Suprapubic skin (tissue), 4 donors: ENCODE measurements around the gene SEPTIN12. TPM values are rescaled to one million over a fixed set of nuclear protein-coding genes. Genes with fewer than 3 reads are reported as not detected.
"Not testable (repeated sequence)": the region's sequence is repeated elsewhere in the genome, so short reads cannot be mapped to it uniquely, and the experiment has no call there.

Experiments
- DNase-seq, 2 donors: peaks; one replicate each; pipeline ENCODE4 v3.0.0-alpha.2; 2019; ENCODE audit warnings: low spot score in 2 of 2
- H3K27ac ChIP-seq: fragments of 200-600 bp; sonication (generic); one replicate; pipeline ENCODE4 v1.5.1; 2019
- H3K27me3 ChIP-seq: fragments of 200-600 bp; sonication (generic); one replicate; pipeline ENCODE4 v1.5.1; 2019
- H3K36me3 ChIP-seq: fragments of 200-600 bp; sonication (generic); one replicate; pipeline ENCODE4 v1.5.1; 2019
- H3K4me1 ChIP-seq: fragments of 200-600 bp; sonication (generic); one replicate; pipeline ENCODE4 v1.5.1; 2019
- H3K4me3 ChIP-seq: fragments of 200-600 bp; sonication (generic); one replicate; pipeline ENCODE4 v1.5.1; 2019; ENCODE audit warnings: mild to moderate bottlenecking
- H3K9me3 ChIP-seq: fragments of 200-600 bp; sonication (generic); one replicate; pipeline ENCODE4 v1.5.1; 2019
- EP300 ChIP-seq: sonication (generic); formaldehyde crosslinking; IDR thresholded peaks from one replicate; pipeline ENCODE4 v1.6.1; 2017; ENCODE audit warnings: antibody characterized with exemption
- POLR2A ChIP-seq, 2 donors: fragments of 450-650 bp; IDR thresholded peaks; one replicate each; pipeline ENCODE4 v1.6.1; 2017; ENCODE audit warnings: antibody characterized with exemption in 2 of 2, mild to moderate bottlenecking in 2 of 2, moderate library complexity in 2 of 2
- POLR2AphosphoS5 ChIP-seq, 3 donors: sonication (generic); formaldehyde crosslinking; IDR thresholded peaks; one replicate each; pipeline ENCODE4 v1.6.1; 2017; ENCODE audit warnings: antibody characterized with exemption in 3 of 3
- WGBS: methylation state at CpG from one replicate; pipeline ENCODE4 v1.1.5; 2018; 5-methylcytosine and 5-hydroxymethylcytosine counted together
- total RNA-seq, 4 donors: library from RNA; depleted of rRNA; stranded (reverse); fragments of >200 nt; gene quantifications; one replicate each; pipeline ENCODE4 v1.1.0, GENCODE V29; 2016
- TF ChIP-seq, protein P1 (sequence below), 2 donors: fragments of 200-600 bp in 1 of 2; fragments of 450-650 bp in 1 of 2; sonication (generic) in 1 of 2; IDR thresholded peaks; one replicate each; pipeline ENCODE4 v1.5.1; 2016 to 2019; ENCODE audit warnings: antibody characterized with exemption in 2 of 2, mild to moderate bottlenecking in 1 of 2, moderate library complexity in 1 of 2

SEPTIN12 gene
- total RNA-seq, 4 donors from 2014 or later = not detected

- TF ChIP-seq, protein P1, sequence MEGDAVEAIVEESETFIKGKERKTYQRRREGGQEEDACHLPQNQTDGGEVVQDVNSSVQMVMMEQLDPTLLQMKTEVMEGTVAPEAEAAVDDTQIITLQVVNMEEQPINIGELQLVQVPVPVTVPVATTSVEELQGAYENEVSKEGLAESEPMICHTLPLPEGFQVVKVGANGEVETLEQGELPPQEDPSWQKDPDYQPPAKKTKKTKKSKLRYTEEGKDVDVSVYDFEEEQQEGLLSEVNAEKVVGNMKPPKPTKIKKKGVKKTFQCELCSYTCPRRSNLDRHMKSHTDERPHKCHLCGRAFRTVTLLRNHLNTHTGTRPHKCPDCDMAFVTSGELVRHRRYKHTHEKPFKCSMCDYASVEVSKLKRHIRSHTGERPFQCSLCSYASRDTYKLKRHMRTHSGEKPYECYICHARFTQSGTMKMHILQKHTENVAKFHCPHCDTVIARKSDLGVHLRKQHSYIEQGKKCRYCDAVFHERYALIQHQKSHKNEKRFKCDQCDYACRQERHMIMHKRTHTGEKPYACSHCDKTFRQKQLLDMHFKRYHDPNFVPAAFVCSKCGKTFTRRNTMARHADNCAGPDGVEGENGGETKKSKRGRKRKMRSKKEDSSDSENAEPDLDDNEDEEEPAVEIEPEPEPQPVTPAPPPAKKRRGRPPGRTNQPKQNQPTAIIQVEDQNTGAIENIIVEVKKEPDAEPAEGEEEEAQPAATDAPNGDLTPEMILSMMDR (IDR thresholded peaks at IDR 0.05) = no peak
- TF ChIP-seq POLR2A (IDR thresholded peaks at IDR 0.05) = no peak
- TF ChIP-seq POLR2AphosphoS5 (IDR thresholded peaks at IDR 0.05) = no peak
- no peak for TF ChIP-seq EP300
- no peaks in the 10 kb centered on the region for H3K27me3 ChIP-seq
- H3K27ac ChIP-seq = no peak overlapping the region
- no peaks in the 10 kb centered on the region for H3K9me3 ChIP-seq
- no peaks in the 10 kb centered on the region for H3K36me3 ChIP-seq
- 38% methylated on average over 14 of the region's 14 CpGs for WGBS
- H3K4me3 ChIP-seq = peak overlapping the region; percentile 19
- no peak for DNase-seq
- peaks cover 17% of the 10 kb centered on the region for H3K4me1 ChIP-seq
These were observed 44.8 kb downstream of the SEPTIN12 start for GRCh38 chr16:4743226-4743878.

GRCh38 chr16:4738370-4738769 lies 49.8 kb downstream of the SEPTIN12 start:
- H3K4me3 ChIP-seq, H3K27me3 ChIP-seq, H3K9me3 ChIP-seq, H3K36me3 ChIP-seq, H3K27ac ChIP-seq, DNase-seq: not testable (repeated sequence)
- H3K4me1 ChIP-seq = peaks cover 18% of the 10 kb centered on the region
- 81% methylated on average over 4 of the region's 5 CpGs for WGBS

DNA sequence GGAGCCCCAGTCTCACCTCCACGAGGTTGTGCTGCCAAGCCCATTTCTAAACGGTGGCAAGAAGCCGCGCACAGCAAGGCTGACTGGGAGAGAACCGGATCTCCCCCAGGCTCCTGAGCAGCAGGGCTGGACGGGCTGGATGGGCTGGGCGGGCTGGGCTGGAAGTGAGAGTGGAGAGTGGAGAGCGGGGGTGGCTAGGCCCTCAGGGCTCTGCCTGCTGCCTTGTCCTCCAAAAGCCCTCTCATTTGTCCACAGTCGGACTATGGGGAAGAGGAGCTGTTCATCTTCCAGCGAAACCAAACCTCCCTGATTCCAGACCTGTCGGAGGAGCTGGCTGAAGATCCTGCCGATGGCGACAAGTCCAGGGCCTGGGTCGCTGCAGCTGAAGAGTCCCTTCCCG lies 50.6 kb downstream of the SEPTIN12 start:
- TF ChIP-seq POLR2AphosphoS5 (IDR thresholded peaks at IDR 0.05) = no peak
- no peak for TF ChIP-seq EP300
- Histone ChIP-seq H3K4me1 (peaks cover 18% of the 10 kb centered on the region), H3K36me3 (no peaks in the 10 kb centered on the region), H3K4me3 (no peak overlapping the region), H3K27me3 (no peaks in the 10 kb centered on the region), H3K9me3 (no peaks in the 10 kb centered on the region), H3K27ac (no peak overlapping the region)
- 64% methylated on average over 15 of the region's 15 CpGs for WGBS
- no peak for DNase-seq

GRCh38 chr16:4736546-4736945 lies 51.6 kb downstream of the SEPTIN12 start:
- no peak for DNase-seq
- Histone ChIP-seq H3K27ac (no peak overlapping the region), H3K4me1 (peaks cover 18% of the 10 kb centered on the region), H3K27me3 (no peaks in the 10 kb centered on the region), H3K36me3 (no peaks in the 10 kb centered on the region), H3K4me3 (no peak overlapping the region), H3K9me3 (no peaks in the 10 kb centered on the region)
- 73% methylated on average over 4 of the region's 4 CpGs for WGBS
- TF ChIP-seq, protein P1 (IDR thresholded peaks at IDR 0.05) = no peak
- no peak for TF ChIP-seq POLR2AphosphoS5 (IDR thresholded peaks at IDR 0.05)
- no peak for TF ChIP-seq EP300
- TF ChIP-seq POLR2A (IDR thresholded peaks at IDR 0.05) = no peak

DNA sequence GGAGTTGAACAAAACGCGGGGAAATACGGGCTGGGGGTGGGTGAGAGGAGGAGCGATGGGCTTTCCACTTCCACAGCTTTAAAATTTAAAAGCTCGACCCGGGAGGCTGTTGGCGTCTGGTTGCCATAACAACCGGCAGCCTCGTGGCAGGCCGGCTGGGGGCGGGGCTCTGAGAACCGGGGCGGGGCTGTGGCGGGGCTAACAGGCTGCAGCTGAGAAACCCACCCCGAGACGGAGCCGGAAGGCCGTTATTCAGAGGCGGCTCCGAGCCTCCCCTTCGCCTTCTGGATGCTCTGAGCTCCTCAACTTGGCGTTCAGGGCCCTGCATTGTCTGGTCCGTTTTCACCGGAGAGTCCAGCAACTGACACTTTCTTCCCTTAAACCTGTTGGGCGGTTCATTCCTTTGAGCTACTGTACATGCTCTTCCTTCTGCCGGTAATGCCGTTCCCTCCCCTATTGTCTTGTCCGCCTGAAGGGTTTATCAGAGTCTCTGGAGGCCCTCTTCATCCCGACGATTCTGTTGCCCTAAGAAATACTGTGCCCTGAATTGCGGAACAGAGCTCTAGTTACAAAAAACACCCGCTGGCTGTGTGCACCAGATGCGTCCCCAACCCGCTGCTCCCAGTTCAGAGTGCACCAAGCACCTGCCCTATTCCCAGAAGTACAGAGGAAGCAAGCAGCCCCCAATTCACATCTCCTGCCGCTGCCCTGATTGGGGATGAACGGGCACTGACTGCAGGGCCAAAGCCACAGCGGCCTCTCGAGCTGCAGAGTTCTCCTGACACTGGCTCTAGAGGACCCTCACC lies 53.2 kb downstream of the SEPTIN12 start:
- Histone ChIP-seq H3K4me1 (peaks cover 18% of the 10 kb centered on the region), H3K27ac (peak overlapping the region; percentile 81), H3K9me3 (no peaks in the 10 kb centered on the region), H3K4me3 (peak overlapping the region; percentile 94), H3K36me3 (peaks cover 6% of the 10 kb centered on the region), H3K27me3 (no peaks in the 10 kb centered on the region)
- DNase-seq = peak; percentile 94 to 96
- TF ChIP-seq EP300 = no peak
- TF ChIP-seq, protein P1 (IDR thresholded peaks at IDR 0.05) = no peak
- no peak for TF ChIP-seq POLR2AphosphoS5 (IDR thresholded peaks at IDR 0.05)
- no peak for TF ChIP-seq POLR2A (IDR thresholded peaks at IDR 0.05)
- 9% methylated on average over 36 of the region's 38 CpGs for WGBS

DNA sequence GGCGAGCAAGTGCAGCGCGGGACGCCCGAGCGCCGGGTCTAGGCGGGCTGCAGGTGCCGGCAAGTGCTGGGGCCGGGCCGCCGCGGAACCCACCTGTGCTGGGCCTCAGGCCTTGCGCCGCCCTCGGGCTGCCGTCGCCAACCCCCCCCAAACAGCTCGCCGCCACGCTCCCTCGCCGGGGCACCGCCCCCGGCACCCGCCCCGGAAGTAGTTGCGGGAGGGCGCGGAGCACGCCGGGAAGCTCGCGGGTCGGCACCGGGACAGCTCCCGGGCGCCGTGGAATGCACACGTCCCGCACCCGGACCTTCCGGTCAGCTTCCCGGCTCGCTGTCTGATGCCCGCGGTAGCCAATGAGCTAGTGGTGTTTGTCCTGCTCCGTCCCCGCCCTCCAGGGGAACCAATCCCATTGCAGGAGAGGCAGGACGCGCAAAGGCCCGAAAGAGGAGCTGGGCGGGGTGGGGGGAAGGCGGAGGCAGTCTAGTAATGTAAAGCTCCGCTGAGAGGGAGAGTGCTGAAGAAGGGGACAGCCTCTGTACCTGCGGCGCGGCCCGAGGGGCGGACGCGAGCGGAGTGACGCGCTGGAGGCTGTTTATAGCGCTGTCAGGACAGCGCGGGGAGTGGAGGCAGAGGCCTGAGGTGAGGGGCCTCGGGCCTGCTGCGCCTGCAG lies 53.9 kb downstream of the SEPTIN12 start, which contains the start of the genes ANKS3 and DNAAF8:
ANKS3 (minus strand) TSS at position 209 of the 667 bp plus-strand sequence. CDS start 4,122 bp downstream, outside the sequence.
DNAAF8 (plus strand) TSS at position 475 of the 667 bp plus-strand sequence. CDS start 1,978 bp downstream, outside the sequence.
- no peak for TF ChIP-seq POLR2A (IDR thresholded peaks at IDR 0.05)
- TF ChIP-seq POLR2AphosphoS5 (IDR thresholded peaks at IDR 0.05) = peak in 1 of 3 donors; percentile 44
- peak; percentile 96 to 98 for DNase-seq
- Histone ChIP-seq H3K36me3 (peaks cover 14% of the 10 kb centered on the region), H3K9me3 (no peaks in the 10 kb centered on the region), H3K4me3 (peak within 1 kb of the TSS; percentile 94), H3K27me3 (no peaks in the 10 kb centered on the region), H3K4me1 (peaks cover 18% of the 10 kb centered on the region), H3K27ac (peak within 1 kb of the TSS; percentile 81)
- WGBS = under 1% methylated on average over 50 of the region's 70 CpGs
